Jurkat, Clone E6-1 (cell line): ENCODE results near the gene DEPDC5.
"Not testable (repeated sequence)": the region's sequence is repeated elsewhere in the genome, so short reads cannot be mapped to it uniquely, and the experiment has no call there.

Source experiments
- DNase-seq: peaks from one replicate; pipeline ENCODE4 v3.0.0-alpha.2; 2011; ENCODE audit warnings: low read depth, low spot score
- H3K4me3 ChIP-seq: 2 replicates; pipeline ENCODE4 v1.5.1; 2011; ENCODE audit warnings: mild to moderate bottlenecking, low read length, control low read depth, moderate library complexity

Gene DEPDC5

DNA sequence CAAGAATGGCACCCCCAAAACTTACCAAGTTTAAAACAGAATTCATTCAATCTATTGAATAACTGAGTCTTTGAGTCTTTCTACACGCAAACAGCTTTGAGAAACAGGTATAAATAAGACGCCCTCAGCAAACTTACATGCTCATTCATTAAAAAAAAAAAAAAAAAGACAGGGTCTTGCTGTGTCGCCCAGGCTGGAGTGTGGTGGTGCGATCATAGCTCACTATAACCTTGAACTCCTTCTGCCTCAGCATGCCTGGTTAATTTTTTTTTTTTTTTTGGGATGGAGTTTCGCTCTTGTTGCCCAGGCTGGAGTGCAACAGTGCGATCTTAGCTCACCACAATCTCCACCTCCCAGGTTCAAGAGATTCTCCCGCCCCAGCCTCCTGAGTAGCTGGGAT is 9.9 kb upstream of the DEPDC5 start:
- H3K4me3 ChIP-seq = no peak overlapping the region
- no peak for DNase-seq

DNA sequence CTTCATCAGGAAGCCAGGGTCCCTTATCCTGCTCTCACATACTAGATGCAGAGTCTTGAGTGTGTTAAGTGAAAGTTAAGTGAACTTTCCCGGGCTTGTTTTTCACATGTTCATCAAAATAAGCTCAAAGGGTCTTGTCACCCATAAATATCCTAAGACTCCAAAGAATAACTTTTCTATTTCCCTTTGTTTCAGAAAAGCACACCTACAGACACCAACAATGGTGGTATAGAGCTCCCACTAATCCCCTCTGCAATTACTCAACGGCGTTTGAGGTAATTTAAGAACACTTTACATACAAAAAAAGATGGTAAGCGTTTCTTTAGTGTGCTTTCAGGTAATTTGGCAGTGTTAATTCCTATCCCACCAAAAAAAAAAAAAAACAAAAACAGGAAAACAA is 6.4 kb upstream of the DEPDC5 start:
- no peak overlapping the region for H3K4me3 ChIP-seq
- DNase-seq = no peak

DNA sequence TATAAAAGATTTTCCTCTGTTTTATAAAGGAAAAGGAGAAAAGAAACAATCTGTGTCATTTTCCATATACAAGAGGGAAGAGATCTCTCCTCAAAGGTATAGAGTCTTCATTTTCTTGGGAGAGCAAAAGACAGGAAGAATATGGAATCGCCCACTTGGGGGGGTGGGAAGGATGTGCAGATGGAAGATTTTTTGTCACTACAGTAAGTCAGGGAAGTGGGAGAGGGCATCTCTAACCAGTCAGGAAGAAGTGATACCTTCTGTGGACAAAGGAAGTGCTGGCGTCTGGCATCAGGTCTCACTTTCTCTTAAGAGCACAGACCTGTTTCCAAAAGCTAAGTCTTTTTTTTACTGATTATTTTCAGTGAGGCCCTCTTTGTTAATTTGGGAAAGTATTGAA is 5.3 kb upstream of the DEPDC5 start:
- peak overlapping the region; percentile 97 for H3K4me3 ChIP-seq
- DNase-seq = no peak

DNA sequence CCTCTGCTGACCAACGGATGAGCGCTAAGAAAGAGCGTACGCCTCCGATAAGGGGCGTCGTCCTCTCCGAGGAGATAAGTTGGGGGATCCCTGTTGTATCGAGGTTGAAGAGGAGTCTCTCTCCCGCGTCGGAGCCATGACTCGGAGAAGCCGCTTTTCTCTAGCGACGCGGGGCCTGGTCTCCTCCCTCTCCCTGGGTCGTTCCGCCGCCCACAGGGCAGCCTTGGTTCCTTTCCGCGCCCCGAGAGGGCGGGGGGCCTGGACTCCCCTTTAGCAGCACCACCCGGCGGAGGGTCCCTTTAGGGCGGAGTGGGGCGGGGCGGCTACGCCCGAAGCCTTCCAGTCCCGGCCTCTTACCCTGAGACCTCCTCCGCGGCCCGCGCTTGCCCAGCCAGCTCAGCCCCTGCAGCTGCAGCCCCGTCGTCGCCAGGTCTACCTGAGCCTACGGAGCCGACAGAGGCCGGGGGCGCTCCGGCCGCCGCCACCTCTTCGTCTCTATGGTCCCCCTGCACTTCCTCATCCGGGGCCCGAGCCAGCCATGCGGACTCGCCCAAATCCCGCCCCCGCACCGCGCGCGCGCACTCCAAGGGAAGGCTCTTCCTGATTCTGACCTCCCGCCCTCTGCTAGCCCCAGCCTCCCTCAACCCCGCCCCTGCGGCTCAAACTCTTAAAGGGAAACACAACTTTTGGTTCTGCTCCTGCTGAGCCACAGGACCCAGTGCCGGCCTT is 4.0 kb upstream of the DEPDC5 start, which contains the start of gene PRR14L:
Gene PRR14L (minus strand): TSS at position 497 of the 729 bp plus-strand sequence. CDS start 11,272 bp downstream, outside the sequence.
- peak within 1 kb of the TSS; percentile 97 for H3K4me3 ChIP-seq
- DNase-seq = peak; percentile 88

DNA sequence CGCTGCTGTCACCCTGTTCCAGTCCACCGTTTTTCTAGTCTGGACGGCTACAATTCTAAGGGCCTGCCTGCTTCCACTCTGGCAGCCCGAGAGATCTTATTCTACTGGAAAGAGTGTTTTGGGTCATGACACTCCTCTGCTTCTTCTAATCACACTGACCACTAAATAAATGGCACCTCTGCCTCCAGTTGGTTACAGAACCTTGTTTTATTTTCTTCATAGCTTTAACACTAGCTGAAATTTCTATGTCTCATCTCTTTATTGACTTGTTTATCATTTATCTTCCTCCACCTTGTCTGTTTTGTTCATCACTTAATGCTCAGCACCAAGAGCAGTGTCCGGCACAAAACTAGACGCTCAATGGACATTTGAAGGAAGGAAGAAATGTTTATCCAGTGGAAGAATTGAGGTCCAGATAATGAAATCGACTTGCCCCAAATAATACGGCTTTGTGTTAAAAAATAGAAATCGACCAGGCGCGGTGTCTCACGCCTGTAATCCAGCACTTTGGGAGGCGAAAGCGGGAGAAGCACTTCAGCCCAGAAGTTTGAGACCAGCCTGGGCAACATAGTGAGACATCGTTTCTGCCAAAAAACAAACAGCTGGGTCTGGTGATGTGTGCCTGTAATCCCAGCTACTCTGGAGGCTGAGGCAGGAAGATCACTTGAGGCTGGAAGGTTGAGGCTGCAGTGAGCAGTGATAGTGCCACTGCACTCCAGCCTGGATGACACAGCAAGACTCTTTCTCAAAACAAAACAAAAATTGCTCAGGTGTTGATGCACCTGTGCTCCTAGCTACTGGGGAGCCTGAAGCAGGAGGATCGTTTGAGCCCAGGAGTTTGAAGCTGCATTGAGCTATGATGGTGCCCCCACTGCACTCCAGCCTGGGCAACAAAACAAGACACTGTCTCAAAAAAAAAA is 3.2 kb upstream of the DEPDC5 start:
- H3K4me3 ChIP-seq = peak overlapping the region; percentile 97
- DNase-seq = no peak

DNA sequence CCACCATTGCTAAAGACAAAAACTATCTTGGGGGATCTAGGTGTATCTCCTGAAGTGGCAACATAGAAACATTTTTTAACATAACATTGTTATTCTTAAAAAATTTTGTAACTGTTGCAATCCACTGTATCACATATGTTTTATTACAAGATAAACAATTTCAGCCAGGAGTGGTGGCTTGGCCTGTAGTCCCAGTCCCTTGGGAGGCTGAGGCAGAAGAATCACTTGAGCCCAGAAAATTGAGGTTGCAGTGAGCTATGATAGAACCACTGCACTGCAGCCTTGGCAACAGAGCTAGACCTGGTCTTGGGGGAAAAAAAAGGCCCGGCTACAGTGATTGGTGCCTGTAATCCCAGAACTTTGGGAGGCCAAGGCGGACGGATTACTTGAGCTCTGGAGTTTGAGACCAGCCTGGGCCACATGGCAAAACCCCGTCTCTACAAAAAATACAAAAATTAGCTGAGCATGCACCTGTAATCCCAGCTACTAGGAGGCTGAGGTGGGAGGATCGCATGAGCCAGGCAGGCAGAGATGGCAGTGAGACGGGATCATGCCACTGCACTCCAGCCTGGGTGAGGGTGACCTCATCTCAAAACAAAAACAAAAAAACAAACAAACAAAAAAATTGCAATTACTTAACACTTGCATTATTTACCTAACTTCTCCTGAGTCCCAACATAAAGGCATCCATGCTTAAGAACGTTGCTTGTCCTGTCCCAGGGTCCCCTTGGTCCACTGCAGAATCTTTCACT is 1.5 kb upstream of the DEPDC5 start:
- DNase-seq = no peak
- H3K4me3 ChIP-seq = no peak overlapping the region

DNA sequence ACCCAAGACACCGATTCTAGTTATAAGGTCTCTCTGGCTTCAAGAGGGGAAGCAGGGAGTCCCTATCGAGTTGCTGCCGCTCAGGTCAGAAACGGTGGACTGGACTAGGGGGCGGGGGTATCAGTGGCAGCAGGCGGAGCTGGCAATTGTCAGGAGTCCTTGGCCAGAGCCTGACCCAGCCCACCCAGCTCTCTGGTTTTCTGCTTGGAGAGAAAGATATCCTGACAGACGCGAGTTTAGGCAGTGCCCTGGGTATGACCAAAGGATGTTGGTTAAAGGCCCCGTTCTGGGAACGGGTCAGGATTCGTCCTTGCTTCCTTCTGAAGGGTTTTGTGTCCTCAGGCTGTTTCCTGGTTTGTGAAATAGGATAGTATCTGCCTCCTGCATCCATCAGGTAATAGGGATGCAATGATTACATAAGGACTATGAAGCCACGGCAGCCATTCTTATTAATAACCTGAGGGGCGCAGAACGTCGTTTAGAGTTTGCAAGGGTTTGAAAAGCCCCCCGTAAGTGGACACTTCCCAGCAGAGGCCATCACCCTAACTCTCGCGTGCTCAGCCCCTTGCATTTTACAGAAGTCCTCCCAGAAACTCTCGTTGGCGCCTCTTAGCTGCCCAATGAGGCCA is 700 bp upstream of the DEPDC5 start:
- H3K4me3 ChIP-seq = peak overlapping the region; percentile 96
- DNase-seq = no peak

DNA sequence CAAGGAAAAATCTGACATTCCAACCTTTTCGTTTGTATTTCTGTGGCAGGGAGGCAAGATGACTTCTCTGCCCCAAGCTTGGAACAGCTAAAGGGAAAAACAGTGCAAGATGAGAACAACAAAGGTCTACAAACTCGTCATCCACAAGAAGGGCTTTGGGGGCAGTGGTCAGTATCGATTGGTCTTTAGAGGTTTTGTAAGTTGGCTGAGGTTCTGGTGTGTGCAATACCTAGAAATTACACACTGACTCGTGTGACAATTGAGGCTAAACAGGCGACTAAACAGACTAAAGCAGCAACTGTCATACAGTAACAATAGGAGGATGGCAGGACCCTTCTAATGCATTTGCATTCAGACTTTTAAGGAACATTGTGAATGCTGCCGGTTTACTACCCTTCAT is 994 bp downstream of the DEPDC5 start:
- no peak for DNase-seq
- peak overlapping the region; percentile 96 for H3K4me3 ChIP-seq

DNA sequence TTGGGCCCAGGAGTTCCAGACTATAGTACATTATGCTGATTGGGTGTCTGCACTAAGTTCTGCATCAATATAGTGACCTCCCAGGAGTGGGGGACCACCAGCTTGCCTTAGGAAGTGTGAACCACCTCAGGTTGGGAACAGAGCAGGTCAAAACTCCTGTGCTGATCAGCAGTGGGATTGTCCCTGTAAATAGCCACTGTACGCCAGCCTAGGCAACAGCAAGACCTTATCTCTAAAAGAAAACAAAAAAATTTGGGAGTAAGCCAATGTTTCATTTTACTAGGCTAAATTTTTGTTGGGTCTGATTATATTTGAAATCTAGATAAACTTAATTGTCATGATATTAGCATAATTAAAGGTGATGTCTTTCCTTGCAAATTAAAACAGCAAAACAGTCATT is 3.4 kb downstream of the DEPDC5 start:
- no peak for DNase-seq
- no peak overlapping the region for H3K4me3 ChIP-seq

DNA sequence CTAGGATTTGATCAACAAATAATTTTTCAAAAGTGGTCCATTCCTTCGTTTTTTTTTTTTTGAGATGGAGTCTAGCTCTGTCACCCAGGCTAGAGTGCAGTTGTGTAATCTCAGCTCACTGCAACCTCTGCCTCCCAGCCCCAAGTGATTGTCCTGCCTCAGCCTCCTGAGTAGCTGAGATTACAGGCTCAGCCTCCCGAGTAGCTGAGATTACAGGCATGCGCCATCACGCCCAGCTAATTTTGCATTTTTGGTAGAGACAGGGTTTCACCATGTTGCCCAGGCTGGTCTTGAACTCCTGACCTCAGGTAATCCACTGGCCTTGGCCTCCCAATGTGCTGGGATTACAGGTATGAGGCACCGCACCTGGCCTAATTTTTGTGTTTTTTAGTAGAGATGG is 5.0 kb downstream of the DEPDC5 start:
- not testable (repeated sequence) for DNase-seq, H3K4me3 ChIP-seq

DNA sequence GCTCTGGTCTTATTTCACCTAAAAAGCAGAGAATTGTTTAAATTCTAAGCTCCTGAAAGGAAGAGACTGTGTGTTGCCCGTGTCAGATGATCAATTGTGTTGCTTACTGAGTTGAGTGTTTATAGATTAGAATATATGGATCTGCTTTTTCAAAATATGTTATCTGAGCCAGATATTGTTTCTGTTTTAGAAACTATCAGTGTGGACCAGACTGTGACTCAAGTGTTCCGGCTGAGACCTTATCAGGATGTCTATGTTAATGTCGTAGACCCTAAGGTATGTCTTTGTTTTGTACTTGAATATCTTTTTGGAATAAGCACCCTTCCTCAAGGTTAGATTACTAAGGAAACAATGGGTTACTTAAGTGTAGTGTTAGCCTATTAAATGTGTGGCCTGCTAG is 11.0 kb downstream of the DEPDC5 start:
- no peak overlapping the region for H3K4me3 ChIP-seq
- DNase-seq = no peak

DNA sequence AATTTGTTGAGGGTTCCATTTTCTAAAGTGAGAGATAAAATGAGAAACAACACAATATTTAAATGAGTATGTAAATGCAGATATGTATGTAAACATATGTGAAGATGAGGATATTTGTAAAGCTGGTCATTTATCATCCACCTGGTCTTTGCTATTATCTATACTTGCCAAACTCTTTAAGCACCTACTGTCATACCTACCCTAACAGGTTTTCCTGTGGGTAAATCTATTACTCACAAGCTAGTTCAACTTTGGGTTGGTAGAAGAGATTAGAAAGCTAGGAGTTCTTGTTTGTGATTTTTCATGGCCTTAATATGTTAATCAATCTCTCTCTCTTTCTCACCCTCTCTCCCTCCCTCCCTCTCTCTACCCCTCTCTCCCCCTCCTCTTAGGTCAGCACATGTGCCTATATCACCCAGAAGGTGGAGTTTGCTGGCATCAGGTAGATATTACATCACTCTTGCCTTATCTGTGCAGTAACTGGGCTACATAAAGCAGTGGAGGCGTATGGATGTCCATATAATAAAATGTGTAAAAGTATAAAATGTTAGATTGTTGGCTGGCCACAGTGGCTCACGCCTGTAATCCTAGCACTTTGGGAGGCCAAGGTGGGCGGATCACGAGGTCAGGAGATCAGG is 14.7 kb downstream of the DEPDC5 start:
- DNase-seq = no peak
- no peak overlapping the region for H3K4me3 ChIP-seq

DNA sequence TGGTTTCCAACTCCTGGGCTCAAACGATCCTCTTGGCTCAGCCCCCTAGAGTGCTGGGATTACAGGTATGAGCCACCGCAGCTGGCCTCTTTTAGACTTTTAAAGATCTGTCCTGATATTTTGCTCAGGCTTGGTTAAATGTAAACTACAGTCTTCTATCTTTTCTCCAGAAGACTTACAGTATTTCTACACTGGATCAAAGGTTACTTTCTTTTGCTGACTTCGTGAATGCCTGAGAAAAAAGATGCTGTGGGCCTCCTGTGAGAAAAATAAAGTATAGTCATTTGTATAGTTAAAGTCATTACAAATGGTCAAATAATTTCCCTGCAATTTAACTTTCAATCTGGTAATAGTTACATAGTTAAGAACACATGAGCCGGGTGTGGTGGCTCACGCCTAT is 19.6 kb downstream of the DEPDC5 start:
- H3K4me3 ChIP-seq = no peak overlapping the region
- no peak for DNase-seq

DNA sequence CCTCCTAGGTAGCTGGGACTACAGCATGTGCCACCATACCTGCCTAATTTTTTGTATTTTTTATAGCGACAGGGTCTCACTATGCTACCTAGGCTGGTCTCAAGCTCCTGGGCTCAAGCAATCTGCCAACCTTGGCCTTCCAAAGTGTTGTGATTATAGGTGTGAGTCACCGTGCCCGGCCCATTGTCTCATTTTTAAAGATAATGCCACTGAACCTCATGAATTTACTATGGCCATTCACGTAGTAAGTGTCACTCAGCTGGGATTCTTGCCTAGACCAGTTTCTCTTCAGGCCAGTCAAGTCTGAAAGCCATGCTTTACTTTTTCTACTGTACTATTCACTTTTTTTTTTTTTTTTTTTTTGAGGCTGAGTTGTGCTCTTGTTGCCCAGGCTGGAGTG is 22.4 kb downstream of the DEPDC5 start:
- no peak for DNase-seq
- H3K4me3 ChIP-seq = no peak overlapping the region

DNA sequence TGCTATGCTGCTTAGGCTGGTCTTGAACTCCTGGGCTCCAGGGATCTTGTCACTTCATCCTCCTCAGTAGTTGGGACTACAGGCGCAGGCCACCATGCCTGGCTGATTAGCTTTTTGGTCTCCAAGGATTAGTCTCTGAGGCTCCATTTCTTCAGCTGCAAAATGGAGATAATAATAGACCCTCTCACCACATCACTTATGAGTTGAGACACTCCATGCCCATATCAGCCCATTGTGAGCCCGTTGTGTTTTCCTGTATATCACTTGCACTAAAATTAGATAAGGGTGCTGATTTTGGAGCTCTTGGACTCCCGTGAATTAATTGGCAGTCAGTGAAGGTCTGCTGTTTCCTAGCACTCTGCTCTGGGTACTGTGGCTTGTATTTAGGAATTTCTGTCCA is 36.0 kb downstream of the DEPDC5 start:
- H3K4me3 ChIP-seq = no peak overlapping the region
- no peak for DNase-seq

DNA sequence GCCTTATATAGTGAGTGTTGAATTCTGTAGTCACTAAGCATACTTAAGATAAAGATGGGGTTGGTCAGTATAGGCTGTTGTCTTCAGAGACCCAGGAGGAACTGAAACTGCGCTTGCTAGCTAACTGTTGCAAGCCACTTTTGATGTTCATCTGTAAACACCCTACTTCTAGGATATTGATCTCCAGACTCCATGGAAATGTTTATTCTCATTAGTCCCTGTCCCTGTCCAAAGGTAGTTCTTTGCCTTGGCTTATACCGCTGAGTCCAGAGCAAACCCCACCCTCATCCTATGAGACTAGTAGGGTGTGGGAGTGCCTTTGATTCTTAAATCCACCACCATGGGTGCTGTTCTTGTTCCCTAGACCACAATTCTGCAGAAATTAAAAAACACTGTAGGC is 36.4 kb downstream of the DEPDC5 start:
- no peak for DNase-seq
- no peak overlapping the region for H3K4me3 ChIP-seq

DNA sequence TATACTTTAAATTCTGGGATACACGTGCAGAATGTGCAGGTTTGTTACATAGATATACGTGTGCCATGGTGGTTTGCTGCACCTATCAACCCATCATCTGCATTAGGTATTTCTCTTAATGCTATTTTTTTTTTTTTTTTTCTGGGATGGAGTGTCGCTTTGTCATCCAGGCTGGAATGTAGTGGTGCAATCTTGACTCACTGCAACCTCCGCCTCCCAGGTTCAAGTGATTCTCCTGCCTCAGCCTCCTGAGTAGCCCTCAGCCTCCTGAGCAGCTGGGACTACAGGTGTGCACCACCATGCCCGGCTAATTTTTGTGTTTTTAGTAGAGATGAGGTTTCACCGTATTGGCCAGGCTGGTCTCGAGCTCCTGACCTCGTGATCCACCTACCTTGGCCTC is 45.5 kb downstream of the DEPDC5 start:
- not testable (repeated sequence) for DNase-seq, H3K4me3 ChIP-seq

DNA sequence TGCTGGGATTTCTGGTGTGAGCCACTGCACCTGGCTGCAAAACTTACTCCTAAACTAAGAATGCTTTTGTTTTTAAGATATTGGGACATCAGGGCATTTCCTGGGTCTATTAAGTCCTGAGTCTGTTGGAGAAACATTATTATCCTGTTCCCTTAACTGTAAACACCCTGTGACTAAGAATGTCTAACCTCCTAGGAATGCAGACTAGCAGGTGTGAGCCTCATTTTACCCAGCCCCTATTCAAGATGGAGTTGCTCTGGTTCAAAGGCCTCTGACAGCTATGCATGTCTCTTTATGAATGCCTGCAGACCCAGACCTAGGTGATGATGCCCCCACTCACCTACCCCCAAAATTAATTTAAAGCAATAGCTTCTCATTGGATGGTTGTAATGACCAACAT is 46.2 kb downstream of the DEPDC5 start:
- no peak overlapping the region for H3K4me3 ChIP-seq
- no peak for DNase-seq

DNA sequence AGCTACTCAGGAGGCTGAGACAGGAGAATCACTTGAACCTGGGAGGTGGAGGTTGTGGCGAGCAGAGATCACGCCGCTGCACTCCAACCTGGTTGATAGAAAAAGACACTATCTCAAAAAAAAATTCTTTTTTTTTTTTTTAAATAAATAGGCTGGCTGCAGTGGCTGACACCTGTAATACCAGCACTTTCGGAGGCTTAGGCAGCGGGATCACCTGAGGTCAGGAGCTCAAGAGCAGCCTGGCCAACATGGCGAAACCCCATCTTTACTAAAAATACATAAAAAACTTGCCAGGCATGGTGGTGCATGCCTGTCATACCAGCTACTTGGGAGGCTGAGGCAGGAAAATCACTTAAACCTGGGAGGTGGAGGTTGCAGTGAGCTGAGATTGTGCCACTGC is 47.0 kb downstream of the DEPDC5 start:
- DNase-seq, H3K4me3 ChIP-seq: not testable (repeated sequence)
